HEK293 (cell line): Measurements from ENCODE around the gene SFXN4.
A peak's percentile ranks its signal among the peaks of the same experiment; 100 is the strongest.

Experiments used
- BCL11B ChIP-seq: fragments of 450-650 bp; formaldehyde crosslinking; IDR thresholded peaks from 2 replicates; pipeline ENCODE4 v1.5.1; 2016; ENCODE audit warnings: low read depth, missing biosample characterization, missing genetic modification characterization
- CTCF ChIP-seq: fragments of 450-650 bp; formaldehyde crosslinking; IDR thresholded peaks from 2 replicates; pipeline ENCODE4 v1.5.1; 2016; ENCODE audit warnings: missing biosample characterization, missing genetic modification characterization
- GLIS1 ChIP-seq: fragments of 450-650 bp; formaldehyde crosslinking; IDR thresholded peaks from 2 replicates; pipeline ENCODE4 v1.5.1; 2016; ENCODE audit warnings: missing biosample characterization, missing genetic modification characterization
- IKZF3 ChIP-seq: fragments of 450-650 bp; IDR thresholded peaks from 2 replicates; pipeline ENCODE4 v1.5.0; 2018; ENCODE audit warnings: missing biosample characterization, mild to moderate bottlenecking, missing genetic modification characterization, moderate library complexity
- SP3 ChIP-seq: fragments of 450-650 bp; formaldehyde crosslinking; IDR thresholded peaks from 2 replicates; pipeline ENCODE4 v1.5.1; 2016; ENCODE audit warnings: missing biosample characterization, missing genetic modification characterization
- WT1 ChIP-seq: fragments of 450-650 bp; formaldehyde crosslinking; IDR thresholded peaks from 2 replicates; pipeline ENCODE4 v1.5.1; 2016; ENCODE audit warnings: missing biosample characterization, missing genetic modification characterization
- YY2 ChIP-seq: fragments of 450-650 bp; formaldehyde crosslinking; IDR thresholded peaks from 2 replicates; pipeline ENCODE4 v1.5.1; 2016; ENCODE audit warnings: missing biosample characterization, missing genetic modification characterization
- ZBTB10 ChIP-seq: fragments of 450-650 bp; formaldehyde crosslinking; IDR thresholded peaks from 2 replicates; pipeline ENCODE4 v1.5.1; 2016; ENCODE audit warnings: missing biosample characterization, missing genetic modification characterization
- ZBTB6 ChIP-seq: fragments of 450-650 bp; formaldehyde crosslinking; IDR thresholded peaks from 2 replicates; pipeline ENCODE4 v1.5.1; 2017; ENCODE audit warnings: missing biosample characterization, missing genetic modification characterization
- ZBTB8A ChIP-seq: fragments of 450-650 bp; formaldehyde crosslinking; IDR thresholded peaks from 2 replicates; pipeline ENCODE4 v1.5.1; 2016; ENCODE audit warnings: missing biosample characterization, missing genetic modification characterization
- ZFHX2 ChIP-seq: fragments of 450-650 bp; formaldehyde crosslinking; conservative IDR thresholded peaks from 2 replicates; pipeline ENCODE4 v1.5.1; 2016; ENCODE audit warnings: missing biosample characterization, missing genetic modification characterization
- ZFP3 ChIP-seq: fragments of 450-650 bp; formaldehyde crosslinking; IDR thresholded peaks from 2 replicates; pipeline ENCODE4 v1.5.1; 2016; ENCODE audit warnings: low read depth, missing biosample characterization, missing genetic modification characterization
- ZNF174 ChIP-seq: fragments of 450-650 bp; formaldehyde crosslinking; IDR thresholded peaks from 2 replicates; pipeline ENCODE4 v1.5.0; 2017; ENCODE audit warnings: missing biosample characterization, mild to moderate bottlenecking, missing genetic modification characterization
- ZNF335 ChIP-seq: fragments of 450-650 bp; formaldehyde crosslinking; conservative IDR thresholded peaks from 2 replicates; pipeline ENCODE4 v1.5.1; 2016; ENCODE audit warnings: missing biosample characterization, missing genetic modification characterization
- ZNF366 ChIP-seq: fragments of 450-650 bp; formaldehyde crosslinking; conservative IDR thresholded peaks from 2 replicates; pipeline ENCODE4 v1.5.1; 2016; ENCODE audit warnings: missing biosample characterization, missing genetic modification characterization
- ZNF580 ChIP-seq: fragments of 450-650 bp; formaldehyde crosslinking; IDR thresholded peaks from 2 replicates; pipeline ENCODE4 v1.5.1; 2016; ENCODE audit warnings: missing biosample characterization, missing genetic modification characterization
- ZNF677 ChIP-seq: fragments of 450-650 bp; IDR thresholded peaks from 2 replicates; pipeline ENCODE4 v1.5.0; 2018; ENCODE audit warnings: missing biosample characterization, mild to moderate bottlenecking, missing genetic modification characterization, moderate library complexity
- ZSCAN18 ChIP-seq: fragments of 450-650 bp; formaldehyde crosslinking; IDR thresholded peaks from 2 replicates; pipeline ENCODE4 v1.5.1; 2016; ENCODE audit warnings: missing biosample characterization, missing genetic modification characterization
- TF ChIP-seq, protein P1 (sequence below): fragments of 450-650 bp; formaldehyde crosslinking; IDR thresholded peaks from 2 replicates; pipeline ENCODE4 v1.5.1; 2016; ENCODE audit warnings: missing biosample characterization, missing genetic modification characterization
- TF ChIP-seq, protein P2 (sequence below): fragments of 450-650 bp; formaldehyde crosslinking; IDR thresholded peaks from 2 replicates; pipeline ENCODE4 v1.5.1; 2016; ENCODE audit warnings: missing biosample characterization, missing genetic modification characterization
- TF ChIP-seq, protein P3 (sequence below): fragments of 450-650 bp; formaldehyde crosslinking; IDR thresholded peaks from 2 replicates; pipeline ENCODE4 v1.5.1; 2016; ENCODE audit warnings: missing biosample characterization, missing genetic modification characterization

SFXN4 gene

GRCh38 chr10:119209035-119209735 lies 43.7 kb upstream of the SFXN4 start (continued):
- TF ChIP-seq ZSCAN18 (no peak), ZNF677 (tag by site-specific recombination) (no peak), ZNF174 (tag by site-specific recombination) (no peak), SP3 (0 out of 2 replicates have a peak, but pooled peaks have one; percentile 10), ZBTB8A (tag by site-specific recombination) (peak; percentile 19; the same call in 1 of the 2 replicates), ZNF580 (tag by site-specific recombination) (no peak), IKZF3 (tag by site-specific recombination) (peak; percentile 62; the same call in 1 of the 2 replicates), ZFHX2 (tag by site-specific recombination) (peak; percentile 68), CTCF (peak; percentile 80), ZFP3 (tag by site-specific recombination) (no peak), ZNF335 (peak; percentile 46), ZBTB6 (tag by site-specific recombination) (no peak), ZNF366 (tag by site-specific recombination) (peak; percentile 64; the same call in 1 of the 2 replicates), WT1 (0 out of 2 replicates have a peak, but pooled peaks have one; percentile 14), YY2 (tag by site-specific recombination) (no peak), GLIS1 (tag by site-specific recombination) (peak; percentile 22; the same call in 1 of the 2 replicates), ZBTB10 (tag by site-specific recombination) (no peak), BCL11B (no peak)
- TF ChIP-seq, protein P1, sequence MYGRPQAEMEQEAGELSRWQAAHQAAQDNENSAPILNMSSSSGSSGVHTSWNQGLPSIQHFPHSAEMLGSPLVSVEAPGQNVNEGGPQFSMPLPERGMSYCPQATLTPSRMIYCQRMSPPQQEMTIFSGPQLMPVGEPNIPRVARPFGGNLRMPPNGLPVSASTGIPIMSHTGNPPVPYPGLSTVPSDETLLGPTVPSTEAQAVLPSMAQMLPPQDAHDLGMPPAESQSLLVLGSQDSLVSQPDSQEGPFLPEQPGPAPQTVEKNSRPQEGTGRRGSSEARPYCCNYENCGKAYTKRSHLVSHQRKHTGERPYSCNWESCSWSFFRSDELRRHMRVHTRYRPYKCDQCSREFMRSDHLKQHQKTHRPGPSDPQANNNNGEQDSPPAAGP (tag by site-specific recombination): no peak
- TF ChIP-seq, protein P2, sequence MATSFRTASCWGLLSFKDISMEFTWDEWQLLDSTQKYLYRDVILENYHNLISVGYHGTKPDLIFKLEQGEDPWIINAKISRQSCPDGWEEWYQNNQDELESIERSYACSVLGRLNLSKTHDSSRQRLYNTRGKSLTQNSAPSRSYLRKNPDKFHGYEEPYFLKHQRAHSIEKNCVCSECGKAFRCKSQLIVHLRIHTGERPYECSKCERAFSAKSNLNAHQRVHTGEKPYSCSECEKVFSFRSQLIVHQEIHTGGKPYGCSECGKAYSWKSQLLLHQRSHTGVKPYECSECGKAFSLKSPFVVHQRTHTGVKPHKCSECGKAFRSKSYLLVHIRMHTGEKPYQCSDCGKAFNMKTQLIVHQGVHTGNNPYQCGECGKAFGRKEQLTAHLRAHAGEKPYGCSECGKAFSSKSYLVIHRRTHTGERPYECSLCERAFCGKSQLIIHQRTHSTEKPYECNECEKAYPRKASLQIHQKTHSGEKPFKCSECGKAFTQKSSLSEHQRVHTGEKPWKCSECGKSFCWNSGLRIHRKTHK: no peak
- TF ChIP-seq, protein P3, sequence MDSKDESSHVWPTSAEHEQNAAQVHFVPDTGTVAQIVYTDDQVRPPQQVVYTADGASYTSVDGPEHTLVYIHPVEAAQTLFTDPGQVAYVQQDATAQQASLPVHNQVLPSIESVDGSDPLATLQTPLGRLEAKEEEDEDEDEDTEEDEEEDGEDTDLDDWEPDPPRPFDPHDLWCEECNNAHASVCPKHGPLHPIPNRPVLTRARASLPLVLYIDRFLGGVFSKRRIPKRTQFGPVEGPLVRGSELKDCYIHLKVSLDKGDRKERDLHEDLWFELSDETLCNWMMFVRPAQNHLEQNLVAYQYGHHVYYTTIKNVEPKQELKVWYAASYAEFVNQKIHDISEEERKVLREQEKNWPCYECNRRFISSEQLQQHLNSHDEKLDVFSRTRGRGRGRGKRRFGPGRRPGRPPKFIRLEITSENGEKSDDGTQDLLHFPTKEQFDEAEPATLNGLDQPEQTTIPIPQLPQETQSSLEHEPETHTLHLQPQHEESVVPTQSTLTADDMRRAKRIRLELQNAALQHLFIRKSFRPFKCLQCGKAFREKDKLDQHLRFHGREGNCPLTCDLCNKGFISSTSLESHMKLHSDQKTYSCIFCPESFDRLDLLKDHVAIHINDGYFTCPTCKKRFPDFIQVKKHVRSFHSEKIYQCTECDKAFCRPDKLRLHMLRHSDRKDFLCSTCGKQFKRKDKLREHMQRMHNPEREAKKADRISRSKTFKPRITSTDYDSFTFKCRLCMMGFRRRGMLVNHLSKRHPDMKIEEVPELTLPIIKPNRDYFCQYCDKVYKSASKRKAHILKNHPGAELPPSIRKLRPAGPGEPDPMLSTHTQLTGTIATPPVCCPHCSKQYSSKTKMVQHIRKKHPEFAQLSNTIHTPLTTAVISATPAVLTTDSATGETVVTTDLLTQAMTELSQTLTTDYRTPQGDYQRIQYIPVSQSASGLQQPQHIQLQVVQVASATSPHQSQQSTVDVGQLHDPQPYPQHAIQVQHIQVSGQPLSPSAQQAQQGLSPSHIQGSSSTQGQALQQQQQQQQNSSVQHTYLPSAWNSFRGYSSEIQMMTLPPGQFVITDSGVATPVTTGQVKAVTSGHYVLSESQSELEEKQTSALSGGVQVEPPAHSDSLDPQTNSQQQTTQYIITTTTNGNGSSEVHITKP (tag by site-specific recombination): peak; percentile 76
- TF ChIP-seq, all 188 proteins: peak for 18
